Mucosa of rectum (tissue), 2 donors: Measurements from ENCODE around the gene CSNK1A1L.

Source experiments
- H3K27ac ChIP-seq, 2 donors: one replicate each; pipeline ENCODE4 v1.7.0; 2013; ENCODE audit warnings: inconsistent platforms in 2 of 2, low read depth in 2 of 2, low read length in 2 of 2
- H3K27me3 ChIP-seq, 2 donors: one replicate each; pipeline ENCODE4 v1.7.0; 2013; ENCODE audit warnings: low read length in 2 of 2; ENCODE audit not compliant: control insufficient read depth in 2 of 2, insufficient read depth in 2 of 2
- H3K36me3 ChIP-seq, 2 donors: one replicate each; pipeline ENCODE4 v1.7.0; 2013; ENCODE audit warnings: low read length in 2 of 2; ENCODE audit not compliant: control insufficient read depth in 2 of 2, insufficient read depth in 2 of 2
- H3K4me1 ChIP-seq, 2 donors: one replicate each; pipeline ENCODE4 v1.7.0; 2013; ENCODE audit warnings: low read length in 2 of 2, mild to moderate bottlenecking in 1 of 2; ENCODE audit not compliant: control insufficient read depth in 2 of 2, insufficient read depth in 2 of 2
- H3K4me3 ChIP-seq, 2 donors: one replicate each; pipeline ENCODE4 v1.7.0; 2013; ENCODE audit warnings: low read length in 2 of 2
- H3K9ac ChIP-seq, 2 donors: one replicate each; pipeline ENCODE4 v1.7.0; 2013; ENCODE audit warnings: low read length in 2 of 2, low read depth in 1 of 2, mild to moderate bottlenecking in 1 of 2
- H3K9me3 ChIP-seq, 2 donors: one replicate each; pipeline ENCODE4 v1.7.0; 2013; ENCODE audit warnings: low read length in 2 of 2; ENCODE audit not compliant: control insufficient read depth in 2 of 2
- donor health status: healthy.
- donor health status: Normal muscosa, but diverticular disease.

The CSNK1A1L gene

GRCh38 chr13:37105251-37105714, at the start of gene CSNK1A1L:
Gene CSNK1A1L, minus strand, starts transcription at chr13:37105664. Its CDS starts 408 bp downstream, at chr13:37105256.
- H3K9ac ChIP-seq = no peak within 1 kb of the TSS
- no peaks in the 10 kb centered on the region for H3K9me3 ChIP-seq
- H3K4me3 ChIP-seq = no peak within 1 kb of the TSS
- H3K36me3 ChIP-seq = no peaks in the 10 kb centered on the region
- H3K27me3 ChIP-seq = no peaks in the 10 kb centered on the region
- no peaks in the 10 kb centered on the region for H3K4me1 ChIP-seq
- no peak within 1 kb of the TSS for H3K27ac ChIP-seq

GRCh38 chr13:37149380-37149779, 43.9 kb upstream of the CSNK1A1L start:
- H3K27ac ChIP-seq = no peak overlapping the region
- no peak overlapping the region for H3K4me3 ChIP-seq
- no peak overlapping the region for H3K9ac ChIP-seq
- H3K4me1 ChIP-seq = no peaks in the 10 kb centered on the region
- no peaks in the 10 kb centered on the region for H3K36me3 ChIP-seq
- H3K9me3 ChIP-seq = no peaks in the 10 kb centered on the region
- peaks cover 0 to 2% of the 10 kb centered on the region in 2 donors for H3K27me3 ChIP-seq

- no peak overlapping the region for H3K9ac ChIP-seq
- H3K27ac ChIP-seq = no peak overlapping the region
- H3K36me3 ChIP-seq = no peaks in the 10 kb centered on the region
- H3K4me1 ChIP-seq = no peaks in the 10 kb centered on the region
- H3K27me3 ChIP-seq = peaks cover 0 to 2% of the 10 kb centered on the region in 2 donors
- H3K4me3 ChIP-seq = no peak overlapping the region
- no peaks in the 10 kb centered on the region for H3K9me3 ChIP-seq
These were observed 43.0 kb upstream of the CSNK1A1L start for GRCh38 chr13:37148501-37148900.

GRCh38 chr13:37144661-37145060, 39.2 kb upstream of the CSNK1A1L start:
- H3K27ac ChIP-seq = no peak overlapping the region
- no peaks in the 10 kb centered on the region for H3K4me1 ChIP-seq
- no peak overlapping the region for H3K4me3 ChIP-seq

GRCh38 chr13:37143911-37144310, 38.4 kb upstream of the CSNK1A1L start:
- Histone ChIP-seq H3K27me3 (peaks cover 0 to 2% of the 10 kb centered on the region in 2 donors), H3K36me3 (no peaks in the 10 kb centered on the region), H3K4me3 (no peak overlapping the region), H3K27ac (no peak overlapping the region), H3K4me1 (no peaks in the 10 kb centered on the region), H3K9ac (no peak overlapping the region), H3K9me3 (no peaks in the 10 kb centered on the region)

More at GRCh38 chr13:37144661-37145060, 39.2 kb upstream of the CSNK1A1L start:
- H3K9ac ChIP-seq = no peak overlapping the region
- H3K9me3 ChIP-seq = no peaks in the 10 kb centered on the region
- no peaks in the 10 kb centered on the region for H3K36me3 ChIP-seq
- peaks cover 0 to 2% of the 10 kb centered on the region in 2 donors for H3K27me3 ChIP-seq

- Histone ChIP-seq H3K9ac (no peak overlapping the region), H3K36me3 (no peaks in the 10 kb centered on the region), H3K27ac (no peak overlapping the region), H3K4me3 (no peak overlapping the region), H3K4me1 (no peaks in the 10 kb centered on the region), H3K9me3 (no peaks in the 10 kb centered on the region), H3K27me3 (peaks cover 0 to 2% of the 10 kb centered on the region in 2 donors)
These were observed 37.4 kb upstream of the CSNK1A1L start for GRCh38 chr13:37142877-37143276.

- H3K4me3 ChIP-seq = no peak overlapping the region
- no peak overlapping the region for H3K27ac ChIP-seq
- H3K36me3 ChIP-seq = no peaks in the 10 kb centered on the region
- no peaks in the 10 kb centered on the region for H3K4me1 ChIP-seq
- H3K9me3 ChIP-seq = no peaks in the 10 kb centered on the region
- no peak overlapping the region for H3K9ac ChIP-seq
- H3K27me3 ChIP-seq = peaks cover 0 to 2% of the 10 kb centered on the region in 2 donors
These were observed 35.5 kb upstream of the CSNK1A1L start for GRCh38 chr13:37141011-37141410.

- H3K36me3 ChIP-seq = no peaks in the 10 kb centered on the region
- H3K4me1 ChIP-seq = no peaks in the 10 kb centered on the region
- H3K27me3 ChIP-seq = no peaks in the 10 kb centered on the region
- H3K27ac ChIP-seq = no peak overlapping the region
- H3K9me3 ChIP-seq = no peaks in the 10 kb centered on the region
- no peak overlapping the region for H3K4me3 ChIP-seq
- no peak overlapping the region for H3K9ac ChIP-seq
These were observed 33.9 kb upstream of the CSNK1A1L start for GRCh38 chr13:37139356-37139755.

GRCh38 chr13:37138926-37139325, 33.5 kb upstream of the CSNK1A1L start:
- Histone ChIP-seq H3K9me3 (no peaks in the 10 kb centered on the region), H3K27ac (no peak overlapping the region), H3K4me3 (no peak overlapping the region), H3K4me1 (no peaks in the 10 kb centered on the region), H3K9ac (no peak overlapping the region), H3K36me3 (no peaks in the 10 kb centered on the region), H3K27me3 (no peaks in the 10 kb centered on the region)

GRCh38 chr13:37138169-37138568, 32.7 kb upstream of the CSNK1A1L start:
- Histone ChIP-seq H3K4me1 (no peaks in the 10 kb centered on the region), H3K9me3 (no peaks in the 10 kb centered on the region), H3K27ac (no peak overlapping the region)

GRCh38 chr13:37136633-37137032, 31.2 kb upstream of the CSNK1A1L start:
- Histone ChIP-seq H3K9me3 (no peaks in the 10 kb centered on the region), H3K27me3 (no peaks in the 10 kb centered on the region), H3K36me3 (no peaks in the 10 kb centered on the region), H3K9ac (no peak overlapping the region), H3K27ac (no peak overlapping the region), H3K4me3 (no peak overlapping the region), H3K4me1 (no peaks in the 10 kb centered on the region)

More at GRCh38 chr13:37138169-37138568, 32.7 kb upstream of the CSNK1A1L start:
- Histone ChIP-seq H3K36me3 (no peaks in the 10 kb centered on the region), H3K27me3 (no peaks in the 10 kb centered on the region), H3K4me3 (no peak overlapping the region), H3K9ac (no peak overlapping the region)
